GM12892 (cell line): Measurements from ENCODE around the gene FAM89B.

Experiments used
- POLR2A ChIP-seq: IDR thresholded peaks from 2 replicates; pipeline ENCODE4 v1.6.1; 2011; ENCODE audit warnings: low read depth, low read length, control low read depth
- POLR2AphosphoS5 ChIP-seq: IDR thresholded peaks from 2 replicates; pipeline ENCODE4 v1.6.1; 2011; ENCODE audit warnings: low read depth, low read length, control low read depth

GRCh38 chr11:65623177-65623576 is 50.8 kb downstream of the FAM89B start:
- TF ChIP-seq POLR2A (no peak), POLR2AphosphoS5 (no peak)
